22Rv1 (cell line): ENCODE data around the gene CD84.

Source experiments
- CTCF ChIP-seq: fragments of 450-650 bp; IDR thresholded peaks from 2 replicates; pipeline ENCODE4 v1.5.1; 2017; ENCODE audit warnings: mild to moderate bottlenecking
- ZFX ChIP-seq: fragments of 450-650 bp; IDR thresholded peaks from 2 replicates; pipeline ENCODE4 v1.6.1; 2017; ENCODE audit warnings: antibody characterized with exemption, borderline replicate concordance

DNA sequence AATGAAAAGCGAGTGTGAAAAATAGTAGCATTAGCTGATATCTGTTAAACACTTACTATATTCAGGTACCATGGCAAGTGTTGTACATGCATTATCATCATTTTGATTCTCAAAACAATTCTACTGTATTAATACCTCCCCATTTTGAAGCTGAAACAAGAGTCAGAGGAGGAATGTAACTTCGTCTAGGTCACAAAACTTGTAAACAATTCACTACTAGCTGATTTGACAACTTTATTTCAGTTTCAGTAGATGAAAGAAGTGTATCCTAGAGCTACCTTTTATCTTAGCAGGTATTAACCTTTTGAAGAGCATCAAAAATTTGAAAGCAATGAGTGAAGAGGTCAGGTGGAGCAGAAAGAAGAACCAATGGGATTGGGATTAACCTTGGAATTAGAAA, 1.6 kb downstream of the CD84 start:
- TF ChIP-seq CTCF (no peak), ZFX (no peak)
